ENCODE results near the gene TPK1.

TPK1 gene

GRCh38 chr7:144534655-144535395 is 301.0 kb downstream of the TPK1 start:
- TF ChIP-seq CTCF (IDR thresholded peaks at IDR 0.05; ENCODE audit: insufficient read depth, low read length, poor library complexity, severe bottlenecking): no peak
- Histone ChIP-seq H3K36me3 (ENCODE audit: control insufficient read depth, insufficient read depth, low read length) (no peaks in the 10 kb centered on the region), H3K4me3 (replicated peaks; ENCODE audit: low read depth, low read length) (no peak overlapping the region), H3K27me3 (replicated peaks; ENCODE audit: control insufficient read depth, insufficient read depth, low read length) (no peaks in the 10 kb centered on the region)
- no peak for DNase-seq (ENCODE audit: extremely low read depth, insufficient read length)

GRCh38 chr7:144534196-144534595 is 301.7 kb downstream of the TPK1 start:
- DNase-seq (ENCODE audit: extremely low read depth, insufficient read length): no peak
- Histone ChIP-seq H3K36me3 (ENCODE audit: control insufficient read depth, insufficient read depth, low read length) (no peaks in the 10 kb centered on the region), H3K4me3 (replicated peaks; ENCODE audit: low read depth, low read length) (no peak overlapping the region), H3K27me3 (replicated peaks; ENCODE audit: control insufficient read depth, insufficient read depth, low read length) (no peaks in the 10 kb centered on the region)
- TF ChIP-seq CTCF (IDR thresholded peaks at IDR 0.05; ENCODE audit: insufficient read depth, low read length, poor library complexity, severe bottlenecking): no peak

- no peak for TF ChIP-seq CTCF (IDR thresholded peaks at IDR 0.05; ENCODE audit: insufficient read depth, low read length, poor library complexity, severe bottlenecking)
- Histone ChIP-seq H3K36me3 (ENCODE audit: control insufficient read depth, insufficient read depth, low read length) (no peaks in the 10 kb centered on the region), H3K27me3 (replicated peaks; ENCODE audit: control insufficient read depth, insufficient read depth, low read length) (no peaks in the 10 kb centered on the region), H3K4me3 (replicated peaks; ENCODE audit: low read depth, low read length) (no peak overlapping the region)
- DNase-seq (ENCODE audit: extremely low read depth, insufficient read length): no peak
These were observed 304.7 kb downstream of the TPK1 start for GRCh38 chr7:144531181-144531580.

- H3K27me3 ChIP-seq (replicated peaks; ENCODE audit: control insufficient read depth, insufficient read depth, low read length): no peaks in the 10 kb centered on the region
- TF ChIP-seq CTCF (IDR thresholded peaks at IDR 0.05; ENCODE audit: insufficient read depth, low read length, poor library complexity, severe bottlenecking): no peak
- peak; percentile 6 for DNase-seq (ENCODE audit: extremely low read depth, insufficient read length)
- H3K4me3 ChIP-seq (replicated peaks; ENCODE audit: low read depth, low read length): peak overlapping the region; percentile 20; the same call in 1 of the 2 replicates
- no peaks in the 10 kb centered on the region for H3K36me3 ChIP-seq (ENCODE audit: control insufficient read depth, insufficient read depth, low read length)
These were observed 306.5 kb downstream of the TPK1 start for GRCh38 chr7:144529269-144529926.

- no peak for DNase-seq (ENCODE audit: extremely low read depth, insufficient read length)
- Histone ChIP-seq H3K27me3 (replicated peaks; ENCODE audit: control insufficient read depth, insufficient read depth, low read length) (no peaks in the 10 kb centered on the region), H3K4me3 (replicated peaks; ENCODE audit: low read depth, low read length) (no peak overlapping the region), H3K36me3 (ENCODE audit: control insufficient read depth, insufficient read depth, low read length) (no peaks in the 10 kb centered on the region)
- TF ChIP-seq CTCF (IDR thresholded peaks at IDR 0.05; ENCODE audit: insufficient read depth, low read length, poor library complexity, severe bottlenecking): no peak
These were observed 307.3 kb downstream of the TPK1 start for GRCh38 chr7:144528536-144529045.
